Bronchial epithelial cell (primary cell): ENCODE data around the gene MMEL1. TPM values are rescaled to one million over a fixed set of nuclear protein-coding genes. Genes with fewer than 3 reads are reported as not detected.

Experiments used
- DNase-seq: peaks from one replicate; pipeline ENCODE4 v3.0.0-alpha.2; 2010; ENCODE audit warnings: low read depth
- FAIRE-seq: peaks from 2 replicates; lab custom pipeline; 2011; peaks lifted over from hg19 to GRCh38; lab: Jason Lieb, UNC
- H3K27me3 ChIP-seq: 2 replicates; pipeline ENCODE4 v1.5.1; 2011; ENCODE audit warnings: low read length; ENCODE audit not compliant: control insufficient read depth, insufficient read depth
- H3K36me3 ChIP-seq: 2 replicates; pipeline ENCODE4 v1.5.1; 2011; ENCODE audit warnings: low read length; ENCODE audit not compliant: control insufficient read depth, insufficient read depth
- H3K4me3 ChIP-seq: 2 replicates; pipeline ENCODE4 v1.5.1; 2011; ENCODE audit warnings: mild to moderate bottlenecking, low read depth, low read length, control low read depth
- CTCF ChIP-seq: IDR thresholded peaks from 2 replicates; pipeline ENCODE4 v1.5.1; 2011; ENCODE audit warnings: mild to moderate bottlenecking, moderate library complexity, low read length, control low read depth, inconsistent platforms; ENCODE audit not compliant: insufficient read depth, severe bottlenecking
- total RNA-seq: library from RNA; depleted of rRNA; stranded (reverse); fragments of >200 nt; gene quantifications from 2 replicates; pipeline ENCODE4 v1.2.1, GENCODE V29; 2014

Gene MMEL1
- total RNA-seq, 1 donor from 2014 or later: not detected

GRCh38 chr1:2643414-2644077 is 10.7 kb upstream of the MMEL1 start:
- Histone ChIP-seq H3K27me3 (no peaks in the 10 kb centered on the region), H3K36me3 (no peaks in the 10 kb centered on the region), H3K4me3 (peak overlapping the region; percentile 75)
- no peak for TF ChIP-seq CTCF
- DNase-seq (no peak), FAIRE-seq (no peak)

- FAIRE-seq: no peak
- DNase-seq: peak; percentile 72
Observed at GRCh38 chr1:2642560-2643413, 10.0 kb upstream of the MMEL1 start.

GRCh38 chr1:2642131-2642559 is 9.3 kb upstream of the MMEL1 start:
- H3K4me3 ChIP-seq: peak overlapping the region; percentile 75
- FAIRE-seq: no peak
- H3K27me3 ChIP-seq: no peaks in the 10 kb centered on the region
- no peaks in the 10 kb centered on the region for H3K36me3 ChIP-seq
- TF ChIP-seq CTCF: no peak
- DNase-seq: no peak

More at GRCh38 chr1:2642560-2643413, 10.0 kb upstream of the MMEL1 start:
- no peaks in the 10 kb centered on the region for H3K27me3 ChIP-seq
- TF ChIP-seq CTCF: no peak
- H3K36me3 ChIP-seq: no peaks in the 10 kb centered on the region
- H3K4me3 ChIP-seq: peak overlapping the region; percentile 75

- H3K27me3 ChIP-seq: no peaks in the 10 kb centered on the region
- DNase-seq (no peak), FAIRE-seq (no peak)
- no peak for TF ChIP-seq CTCF
- no peaks in the 10 kb centered on the region for H3K36me3 ChIP-seq
- H3K4me3 ChIP-seq: peak overlapping the region; percentile 75
Observed at GRCh38 chr1:2641381-2642130, 8.7 kb upstream of the MMEL1 start.

GRCh38 chr1:2640626-2641025 is 7.8 kb upstream of the MMEL1 start:
- no peaks in the 10 kb centered on the region for H3K27me3 ChIP-seq
- H3K36me3 ChIP-seq: no peaks in the 10 kb centered on the region
- H3K4me3 ChIP-seq: no peak overlapping the region
- no peak for DNase-seq
- FAIRE-seq: no peak
- TF ChIP-seq CTCF: no peak
